C4-2B (cell line): ENCODE results near the gene MEIS2.

Experiments used
- CTCF ChIP-seq: fragments of 450-650 bp; conservative IDR thresholded peaks from 2 replicates; pipeline ENCODE4 v1.5.1; 2017; ENCODE audit warnings: mild to moderate bottlenecking
- ZFX ChIP-seq: fragments of 450-650 bp; IDR thresholded peaks from 2 replicates; pipeline ENCODE4 v1.6.1; 2017

- no peak for TF ChIP-seq ZFX
- TF ChIP-seq CTCF, result no peak
These were observed 3.7 kb downstream of the MEIS2 start for GRCh38 chr15:37096558-37097143.
